Activated gamma-delta T cell treated with anti-CD3 and anti-CD28 coated beads, Interleukin-2, amount 50 U/mL, for 16 hours (primary cell): Measurements from ENCODE around the gene VEGFC.

Experiments
- DNase-seq: peaks from one replicate; pipeline ENCODE4 v3.0.0-alpha.2; 2020; ENCODE audit warnings: low read depth

The VEGFC gene

DNA sequence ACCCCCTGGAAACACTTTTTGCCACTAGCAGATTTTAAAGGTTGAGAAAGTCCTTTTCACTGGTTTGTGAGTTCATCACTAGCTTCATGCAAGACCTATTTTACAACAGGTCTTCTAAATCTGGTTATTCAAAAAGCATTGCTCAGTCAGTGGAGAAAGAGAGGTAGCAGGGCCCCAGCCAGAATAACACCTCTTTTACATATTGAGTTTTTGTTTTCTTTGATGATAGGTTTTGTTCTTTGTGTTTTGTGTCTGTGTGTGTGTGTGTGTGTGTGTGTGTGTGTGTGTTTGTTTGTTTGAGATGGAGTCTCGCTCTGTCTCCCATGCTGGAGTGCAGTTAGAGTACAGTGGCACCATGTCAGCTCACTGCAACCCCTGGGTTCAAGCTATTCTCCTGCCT is 2.7 kb upstream of the VEGFC start:
- no peak for DNase-seq

DNA sequence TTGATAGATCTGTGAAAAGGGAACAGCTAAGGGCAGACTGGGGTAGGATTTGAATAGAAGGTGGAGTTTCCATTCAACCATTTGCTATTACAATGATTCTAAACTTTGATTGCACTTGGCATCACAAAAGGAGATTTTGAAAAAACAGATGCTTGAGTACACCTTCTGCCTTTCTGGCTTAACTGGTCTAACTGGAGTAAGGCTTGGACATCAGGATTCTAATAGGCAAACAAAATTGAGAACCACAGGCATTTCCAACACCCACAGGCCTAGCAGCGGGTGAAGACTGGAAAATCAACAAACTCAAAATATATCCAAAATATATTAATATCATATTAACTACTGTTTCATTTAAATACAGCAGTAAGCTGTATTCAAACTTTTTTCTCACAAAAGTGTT is 1.9 kb upstream of the VEGFC start:
- DNase-seq: no peak

DNA sequence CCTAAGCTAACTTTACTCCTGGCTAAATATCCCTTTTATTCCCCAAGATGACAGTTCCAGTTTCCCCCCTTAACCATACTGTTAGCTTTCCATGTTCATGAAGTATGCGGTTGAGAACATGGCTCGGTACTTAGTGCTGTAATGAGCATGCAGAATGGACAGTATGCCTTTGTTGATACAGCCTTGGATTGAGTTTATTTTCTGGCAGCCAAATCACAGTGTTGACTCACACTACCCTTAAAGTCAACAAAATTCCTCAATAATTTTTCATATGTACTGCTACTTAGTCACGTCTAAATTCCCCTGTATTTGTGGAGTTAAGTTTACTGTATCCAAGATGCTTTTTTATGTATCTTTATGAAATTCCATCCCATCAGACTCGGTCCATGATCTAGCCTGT is 1.4 kb upstream of the VEGFC start:
- DNase-seq: no peak

DNA sequence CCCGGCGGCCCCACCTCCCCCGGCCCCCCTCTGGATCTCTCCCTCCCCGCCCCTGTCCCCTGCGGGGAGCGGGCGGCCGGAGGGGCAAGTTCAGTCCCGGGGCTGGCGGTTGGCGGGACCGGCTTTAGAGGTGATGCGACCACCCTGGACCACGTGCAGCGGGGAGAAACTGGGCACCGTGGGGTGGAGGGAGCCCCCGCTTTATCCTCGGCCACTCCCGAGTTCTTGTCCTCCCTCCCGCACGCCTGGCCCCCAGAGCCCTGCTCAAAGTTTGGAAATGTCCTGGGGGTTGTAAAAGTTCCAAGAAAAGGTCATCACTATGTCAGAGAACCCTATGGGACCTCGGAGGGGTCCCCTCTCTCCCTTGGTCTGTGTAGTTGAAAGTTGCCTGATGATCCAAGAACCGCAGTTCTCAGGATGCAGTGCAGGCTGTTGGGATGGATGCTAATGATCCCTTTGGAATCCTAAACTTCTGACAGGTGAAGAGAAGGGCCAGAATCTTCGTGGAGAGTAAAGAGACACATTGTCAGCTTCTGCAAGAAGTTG is 411 bp upstream of the VEGFC start:
- DNase-seq: no peak

DNA sequence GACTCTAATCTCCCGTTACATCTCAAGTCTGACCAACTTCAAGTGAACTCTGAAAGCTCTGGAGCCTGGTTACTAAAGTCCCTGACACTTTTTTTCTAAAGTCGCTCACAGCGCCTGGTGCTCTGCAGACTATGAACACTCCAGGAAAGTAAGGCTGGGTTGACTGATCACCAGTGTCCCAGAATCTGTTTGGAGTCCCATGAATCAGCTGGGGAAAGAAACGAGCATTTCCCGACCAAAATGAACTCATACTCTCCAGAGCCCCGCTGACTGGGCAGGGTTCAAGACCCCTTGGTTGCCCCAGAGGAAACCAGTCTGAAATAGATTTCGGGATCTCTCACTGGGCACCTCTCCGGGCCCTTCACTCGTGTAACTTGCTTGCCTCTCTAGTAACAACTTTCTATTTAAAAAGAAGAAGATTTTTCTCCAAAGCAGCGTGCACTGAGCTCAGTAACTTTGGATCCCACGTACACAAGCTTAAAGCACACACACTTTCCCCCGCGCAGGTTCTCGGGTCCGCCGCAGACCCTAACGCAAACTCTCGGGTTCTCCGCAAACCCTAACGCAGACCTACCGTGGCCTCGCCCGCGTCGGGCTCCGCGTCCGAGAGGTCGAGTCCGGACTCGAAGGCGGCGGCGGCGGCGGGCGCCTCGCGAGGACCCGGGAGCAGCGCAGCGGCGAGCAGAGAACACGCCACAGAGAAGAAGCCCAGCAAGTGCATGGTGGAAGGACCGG is 964 bp downstream of the VEGFC start:
- no peak for DNase-seq

DNA sequence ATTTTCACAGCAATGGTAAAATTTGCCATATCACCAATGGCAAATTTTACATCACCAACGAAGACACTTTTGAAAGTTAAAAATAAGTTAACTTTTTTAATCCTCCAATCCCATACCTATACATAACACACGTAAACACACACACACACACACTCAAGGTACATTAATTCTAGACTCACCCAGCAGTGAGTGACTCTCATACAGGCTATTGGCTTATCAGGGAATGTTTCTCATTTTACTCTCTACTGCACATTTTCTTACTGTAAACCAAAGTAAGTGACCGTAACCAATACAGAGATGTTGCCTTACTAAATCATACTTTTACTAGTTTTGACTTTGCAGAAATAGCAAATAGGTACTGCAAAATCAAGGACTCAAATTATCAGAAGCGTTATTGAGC is 2.3 kb downstream of the VEGFC start:
- no peak for DNase-seq

DNA sequence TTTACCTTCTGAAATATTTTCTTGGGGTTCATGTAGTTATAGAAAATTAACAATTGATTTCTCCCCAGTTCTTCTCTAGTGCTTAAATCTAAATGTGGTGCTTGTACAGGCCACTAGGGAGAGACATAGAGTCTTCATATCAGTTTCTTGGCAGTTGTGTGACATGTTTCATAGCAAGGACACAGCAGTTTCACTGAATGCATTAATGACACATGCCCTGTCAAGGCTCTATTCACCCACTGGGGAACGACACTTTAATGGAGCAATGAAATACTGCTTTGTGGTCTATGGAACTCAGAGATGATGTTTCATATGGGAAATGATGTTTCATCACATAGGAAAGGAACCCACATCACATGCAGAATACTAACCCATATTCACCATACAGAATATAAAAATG is 2.8 kb downstream of the VEGFC start:
- no peak for DNase-seq

DNA sequence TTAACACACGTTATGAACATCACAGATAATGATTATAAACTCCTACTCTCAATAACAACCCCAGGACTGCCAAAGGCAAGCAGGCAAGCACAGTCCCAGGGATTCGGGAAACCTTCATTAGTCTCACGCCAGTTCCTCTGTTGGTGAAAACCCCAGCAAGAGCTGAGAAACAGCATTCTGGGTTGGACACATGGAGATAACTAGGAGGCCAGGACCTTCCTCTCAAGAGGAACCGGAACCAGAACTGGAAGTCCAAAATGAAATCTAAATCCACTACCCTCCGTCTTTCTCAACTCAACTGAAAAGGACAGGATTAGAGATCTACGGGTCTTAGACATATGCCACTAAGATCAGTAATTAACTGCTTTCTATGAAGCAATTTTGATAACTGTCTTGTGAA is 3.8 kb downstream of the VEGFC start:
- DNase-seq: no peak

DNA sequence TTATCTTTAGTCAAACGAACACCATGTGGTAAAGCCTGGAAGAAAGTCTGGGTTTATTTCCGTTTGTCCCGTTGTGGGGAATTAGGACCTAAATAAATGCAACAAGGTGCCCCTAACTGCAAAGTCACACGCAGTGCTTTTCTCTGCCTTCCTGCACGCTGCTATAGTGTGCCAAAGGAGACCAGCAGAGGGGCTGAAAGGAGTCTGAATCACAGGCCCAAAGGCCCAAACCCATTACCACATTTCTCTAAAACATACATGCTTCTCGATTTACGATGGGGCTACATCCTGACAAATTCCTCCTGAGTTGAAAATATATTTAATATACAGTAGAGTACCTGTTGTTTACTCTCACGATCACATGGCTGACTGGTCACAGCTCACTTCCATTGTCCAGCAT is 4.5 kb downstream of the VEGFC start:
- DNase-seq: no peak

DNA sequence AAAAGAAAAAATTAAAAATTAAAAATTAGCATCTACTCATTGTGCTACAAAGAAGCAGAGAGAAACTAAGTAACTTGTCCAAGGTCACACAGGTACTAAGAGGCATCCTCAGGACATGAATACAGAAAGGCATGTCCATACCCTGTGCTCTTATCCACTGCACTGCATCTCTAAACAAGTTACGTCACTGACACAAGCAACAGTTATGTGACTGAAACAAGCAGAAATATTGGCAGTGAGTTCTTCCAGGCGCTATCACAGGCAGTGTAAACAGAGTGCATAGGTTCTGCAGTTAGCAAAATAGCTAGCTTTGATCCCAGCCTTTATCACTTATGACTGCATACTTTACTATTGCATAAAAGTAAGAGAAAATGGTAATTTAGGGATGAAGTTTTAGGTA is 7.9 kb downstream of the VEGFC start:
- no peak for DNase-seq

DNA sequence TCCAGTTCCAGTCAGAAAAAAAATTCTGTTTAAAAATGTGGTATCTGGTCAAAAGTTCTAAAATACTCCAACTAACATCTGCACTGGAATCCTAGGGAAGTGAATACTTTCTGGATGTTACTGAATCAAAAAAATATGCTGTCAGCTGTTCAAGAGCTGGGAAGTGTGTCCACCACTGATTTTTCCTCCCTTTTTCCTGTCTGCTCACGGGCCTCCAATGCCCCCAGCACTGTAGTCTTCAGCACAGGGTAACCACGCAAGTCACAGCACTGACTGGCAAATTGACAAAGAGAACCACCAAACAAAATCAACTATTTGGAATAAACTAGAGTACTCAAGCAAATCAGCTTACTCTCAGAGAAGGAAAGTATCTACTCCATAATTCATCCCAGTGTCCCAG is 9.9 kb downstream of the VEGFC start:
- DNase-seq: no peak

DNA sequence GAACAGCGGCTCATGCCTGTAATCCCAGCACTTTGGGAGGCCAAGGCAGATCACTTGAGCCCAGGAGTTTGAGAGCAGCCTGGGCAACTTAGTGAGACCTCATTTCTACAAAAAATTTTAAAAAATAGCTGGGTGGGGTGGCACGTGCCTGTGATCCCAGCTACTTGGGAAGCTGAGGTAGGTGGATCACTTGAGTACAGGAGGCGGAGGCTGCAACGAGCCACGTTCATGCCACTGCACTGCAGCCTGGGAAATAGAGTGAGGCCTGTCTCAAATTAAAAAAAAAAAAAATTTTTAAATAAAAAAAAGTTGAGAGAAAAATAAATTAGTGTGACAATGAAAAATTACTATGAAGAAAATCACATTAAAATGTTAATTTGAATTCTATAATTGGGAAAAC is 10.5 kb downstream of the VEGFC start:
- no peak for DNase-seq

DNA sequence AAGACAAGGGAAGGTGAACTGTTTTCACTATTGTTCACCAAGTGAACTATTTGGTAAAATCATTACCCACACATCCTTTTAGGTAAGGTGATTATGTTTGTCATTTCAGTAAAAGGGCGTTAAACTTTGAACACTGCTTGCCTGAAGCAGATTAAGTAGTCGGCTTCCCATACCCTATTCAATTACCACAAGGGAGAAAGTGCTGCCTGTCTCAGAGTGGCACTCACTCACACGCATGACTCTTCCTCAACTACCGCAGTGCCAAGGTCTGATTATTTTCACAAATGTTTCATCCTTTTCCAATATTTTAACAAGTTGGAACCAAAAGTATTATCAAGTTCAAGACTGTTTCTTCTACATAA is 11.0 kb downstream of the VEGFC start:
- no peak for DNase-seq

DNA sequence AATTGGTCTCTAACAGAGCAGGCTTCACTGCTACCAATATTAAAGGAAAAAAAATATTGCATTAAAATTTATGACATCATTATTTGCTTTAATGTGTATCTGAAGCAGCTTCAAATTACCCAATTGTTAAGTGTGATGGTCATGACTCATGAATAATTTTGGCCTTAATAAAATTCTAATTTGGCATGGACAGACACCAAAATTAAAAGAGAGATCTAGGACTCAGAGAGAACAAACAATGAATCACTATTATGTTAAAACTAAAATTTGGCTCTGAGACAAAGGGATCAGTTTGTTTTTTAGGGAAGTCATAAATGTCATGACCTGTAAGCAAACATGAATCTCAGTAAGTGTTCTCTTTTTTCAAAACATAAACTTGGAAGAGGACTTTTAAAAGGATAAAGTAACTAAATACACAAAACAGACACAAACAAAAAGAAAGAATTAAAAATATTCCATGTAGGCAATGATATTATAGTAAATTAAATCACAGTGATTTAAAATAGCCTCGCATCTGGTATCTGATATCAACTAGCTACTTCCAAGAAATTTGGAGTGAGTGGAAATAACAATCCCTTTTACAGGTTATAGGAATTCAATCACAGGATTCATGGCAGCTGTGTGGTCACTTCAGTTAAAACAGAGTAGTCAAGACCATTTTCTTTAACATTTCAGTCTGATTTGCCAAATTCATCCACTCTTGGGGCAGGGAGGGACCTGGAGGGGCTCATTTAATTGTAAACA is 11.6 kb downstream of the VEGFC start:
- DNase-seq: no peak

DNA sequence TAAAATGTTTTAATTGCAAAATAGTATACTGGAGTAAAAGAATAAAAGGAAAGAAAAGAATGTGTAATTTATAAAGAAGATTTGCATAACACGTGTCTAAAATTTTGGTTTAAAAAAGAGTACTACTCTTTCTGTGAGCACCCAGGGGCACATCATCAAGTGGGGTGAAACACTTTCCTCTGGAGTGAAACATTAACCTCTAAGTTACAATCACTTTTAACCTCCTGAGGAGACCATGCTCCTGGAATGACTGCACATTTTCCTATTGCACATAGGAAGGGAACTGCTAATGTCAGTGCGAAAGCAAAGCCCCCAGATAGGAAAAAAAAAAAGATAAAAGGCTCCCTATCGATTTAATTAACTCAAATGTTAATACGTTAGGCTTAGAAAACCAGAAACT is 13.3 kb downstream of the VEGFC start:
- no peak for DNase-seq

DNA sequence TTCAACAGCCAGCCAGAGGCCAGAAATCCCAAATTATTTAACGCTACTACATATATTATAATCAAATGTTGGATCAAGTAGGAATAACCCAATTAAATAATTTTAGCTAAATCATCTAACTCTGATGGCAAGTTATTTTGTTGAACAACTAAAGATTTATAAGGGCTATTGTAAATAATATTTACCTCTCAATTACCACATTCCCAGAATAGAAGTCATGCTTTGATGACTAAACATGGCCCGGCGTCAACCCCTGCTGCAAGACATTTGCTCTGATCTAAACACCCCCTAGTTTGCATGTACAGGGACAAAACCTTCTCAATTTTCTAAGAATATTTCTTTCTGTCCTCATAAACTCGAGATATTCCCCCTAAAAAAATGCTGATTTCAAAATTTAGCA is 14.2 kb downstream of the VEGFC start:
- DNase-seq: no peak

DNA sequence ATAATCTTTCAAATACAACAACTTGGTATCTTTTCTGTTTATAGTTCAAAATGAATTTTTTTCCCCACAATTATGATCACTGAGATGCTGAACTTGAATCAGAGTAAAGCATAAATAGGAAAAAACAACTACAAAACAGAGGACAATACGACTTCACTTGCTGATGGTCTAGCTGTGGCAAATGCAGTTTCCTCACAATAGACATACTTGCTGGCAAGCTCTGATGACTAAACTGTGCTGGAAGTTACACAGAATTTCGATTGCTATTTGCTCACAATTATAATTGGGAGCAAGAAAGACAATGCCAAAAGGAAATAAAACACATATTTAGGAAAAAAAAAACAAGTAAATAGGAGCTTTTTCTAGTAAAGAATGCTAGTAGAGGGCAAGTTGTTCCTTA is 14.7 kb downstream of the VEGFC start:
- DNase-seq: no peak

DNA sequence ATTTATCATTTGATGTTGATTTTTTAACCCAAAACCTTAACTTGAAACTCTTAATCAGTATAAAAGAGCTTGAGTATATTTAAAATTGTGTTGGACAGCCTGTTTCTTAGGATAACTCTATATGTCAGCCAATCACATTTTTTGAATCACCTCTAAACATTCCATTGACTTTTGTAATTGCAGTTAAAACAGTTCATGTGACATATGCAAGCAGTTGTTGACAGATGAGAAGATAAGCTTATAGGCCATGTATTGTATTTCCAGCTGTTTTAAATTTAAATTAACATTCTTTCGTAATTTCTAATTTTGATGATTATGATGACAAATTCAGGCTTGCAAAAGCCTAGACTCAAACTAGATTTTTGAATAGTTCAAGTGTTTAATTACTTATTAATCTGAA is 17.4 kb downstream of the VEGFC start:
- DNase-seq: no peak

DNA sequence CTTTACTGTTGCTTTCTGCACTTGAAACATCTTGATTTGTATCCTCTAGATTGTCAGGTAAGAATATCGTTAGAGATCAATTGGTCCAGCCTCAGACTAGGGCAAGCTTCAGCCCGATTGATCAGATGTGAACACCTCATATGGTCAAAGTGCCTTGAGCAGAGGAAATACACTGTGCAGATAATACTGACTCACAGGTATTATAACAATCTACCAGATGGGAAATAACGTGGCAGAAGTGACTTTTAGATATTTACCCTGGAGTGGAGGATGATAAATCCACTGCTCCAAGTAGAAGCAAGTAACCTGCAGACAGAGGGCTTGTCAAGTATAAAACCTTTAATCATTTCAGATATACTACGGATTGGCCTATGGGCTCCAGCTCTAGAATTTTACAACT is 17.9 kb downstream of the VEGFC start:
- DNase-seq: no peak

DNA sequence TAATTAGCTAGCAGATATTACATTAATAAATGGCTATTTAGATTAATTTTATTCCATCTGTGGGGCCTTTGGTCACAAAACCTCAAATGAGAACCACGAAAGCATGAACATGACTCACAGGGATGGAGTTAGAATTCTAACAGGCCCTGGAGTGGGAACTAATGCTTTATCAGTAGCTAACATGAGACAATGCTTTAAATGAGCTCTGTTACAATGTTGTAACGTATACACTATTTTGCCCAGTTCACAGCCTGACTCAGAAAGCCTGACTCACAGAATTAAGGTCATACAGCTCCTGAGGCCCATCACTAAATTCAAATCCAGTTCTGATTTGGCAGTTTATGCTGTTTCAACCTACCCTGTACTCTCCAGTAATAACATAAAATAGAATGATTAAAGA is 23.2 kb downstream of the VEGFC start:
- DNase-seq: no peak

DNA sequence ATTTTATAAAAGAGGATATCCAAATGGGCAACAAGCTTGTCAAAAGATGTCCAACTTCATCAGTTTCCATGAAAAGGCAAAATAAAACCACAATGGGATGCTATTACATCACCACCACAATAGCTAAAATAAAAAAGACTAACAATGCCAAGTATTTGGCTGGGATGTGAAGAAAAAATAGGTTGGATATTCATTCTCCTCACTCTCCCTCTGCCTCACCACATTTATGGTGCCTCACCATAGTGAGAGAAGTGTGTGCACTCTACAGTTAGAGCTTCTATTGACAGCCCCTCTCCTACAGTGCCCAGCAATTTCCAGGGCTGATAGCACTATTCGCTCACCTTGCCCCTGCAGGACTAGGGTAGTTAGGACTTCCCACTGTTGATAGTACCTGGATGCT is 25.5 kb downstream of the VEGFC start:
- no peak for DNase-seq

DNA sequence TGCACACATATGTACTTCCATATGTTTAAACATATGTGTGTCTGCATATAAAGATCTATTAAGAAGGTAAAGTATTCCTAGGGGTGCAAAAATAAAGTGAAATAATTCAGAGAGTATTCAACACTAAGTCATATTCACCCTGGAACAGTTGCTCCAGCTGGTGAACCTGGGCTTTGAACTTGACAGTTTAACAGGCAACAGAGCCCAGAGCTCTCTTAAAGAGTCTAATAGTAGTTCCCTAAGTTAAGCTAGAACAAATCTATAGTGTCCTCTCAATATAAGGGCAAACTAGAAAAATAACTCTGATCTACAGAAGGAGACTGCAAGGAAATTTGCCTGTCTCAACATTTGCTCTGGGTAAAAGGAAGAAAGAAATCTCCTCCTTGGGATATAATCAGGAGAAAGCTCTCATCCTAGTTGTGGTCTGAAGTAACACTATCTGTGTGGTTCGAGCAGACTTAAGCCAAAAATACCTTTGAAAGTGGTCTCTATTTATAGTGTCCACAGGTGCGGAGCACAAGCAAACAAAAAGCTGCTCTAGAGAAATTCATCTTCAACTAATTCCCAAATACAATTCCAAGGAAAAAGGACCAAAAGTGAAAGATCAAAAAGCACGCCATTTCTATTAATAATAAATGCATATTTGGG is 29.9 kb downstream of the VEGFC start:
- DNase-seq: no peak

DNA sequence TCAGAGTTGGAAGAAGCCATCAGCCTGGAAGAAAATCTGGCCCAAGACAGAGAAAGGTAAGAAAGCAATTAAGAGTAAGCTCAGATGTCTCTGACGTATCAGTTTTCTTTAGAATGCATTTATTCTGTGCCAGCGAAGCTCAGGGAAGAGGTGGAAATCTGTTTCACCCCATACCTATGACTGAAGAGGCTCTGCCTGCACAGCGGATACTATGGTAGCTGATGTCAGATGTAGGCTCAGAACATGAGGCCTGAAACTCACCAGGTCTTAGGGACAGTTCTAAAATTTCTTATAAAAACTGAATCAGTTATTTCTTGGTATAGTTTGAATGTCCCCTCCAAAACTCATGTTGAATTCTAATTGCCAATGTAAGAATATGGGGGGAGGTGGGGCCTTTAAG is 30.9 kb downstream of the VEGFC start:
- DNase-seq: no peak
